HL-60 (cell line): ENCODE data around the gene SLC12A2.

ENCODE experiments used
- DNase-seq, 2 experiments: peaks; one replicate each; pipeline ENCODE4 v3.0.0-alpha.2; 2010 to 2020; ENCODE audit warnings: low read depth in 1 of 2, low spot score in 1 of 2
- H3K27ac ChIP-seq: fragments of 250-450 bp; sonication (Bioruptor Pico); replicated peaks from 2 replicates; pipeline ENCODE4 v1.5.1; 2020; ENCODE audit warnings: mild to moderate bottlenecking, moderate library complexity
- H3K27me3 ChIP-seq: fragments of 250-450 bp; sonication (Bioruptor Pico); 2 replicates; pipeline ENCODE4 v1.5.1; 2021; ENCODE audit warnings: mild to moderate bottlenecking, moderate library complexity; ENCODE audit not compliant: insufficient read depth, poor library complexity, severe bottlenecking
- H3K4me3 ChIP-seq: replicated peaks from 2 replicates; pipeline ENCODE4 v1.5.1; 2011; ENCODE audit warnings: mild to moderate bottlenecking, control low read depth, low read length; ENCODE audit not compliant: insufficient read depth
- CTCF ChIP-seq: IDR thresholded peaks from one replicate; pipeline ENCODE4 v1.5.1; 2011; ENCODE audit warnings: low read length, control low read depth, inconsistent platforms; ENCODE audit not compliant: insufficient read depth
- GABPA ChIP-seq: IDR thresholded peaks from 2 replicates; pipeline ENCODE4 v1.6.1; 2012; ENCODE audit warnings: low read depth
- POLR2AphosphoS5 ChIP-seq: IDR thresholded peaks from 2 replicates; pipeline ENCODE4 v1.6.1; 2012; ENCODE audit warnings: low read depth
- REST ChIP-seq: IDR thresholded peaks from 2 replicates; pipeline ENCODE4 v1.6.1; 2012; ENCODE audit warnings: low read depth; ENCODE audit not compliant: insufficient replicate concordance
- SPI1 ChIP-seq: IDR thresholded peaks from 2 replicates; pipeline ENCODE4 v1.6.1; 2012; ENCODE audit warnings: low read depth, mild to moderate bottlenecking, borderline replicate concordance

SLC12A2 gene

GRCh38 chr5:128158342-128158741 is 74.8 kb downstream of the SLC12A2 start:
- H3K27me3 ChIP-seq, result no peaks in the 10 kb centered on the region
- DNase-seq, result no peak
- no peak for TF ChIP-seq CTCF
- no peak for TF ChIP-seq POLR2AphosphoS5
- no peak for TF ChIP-seq GABPA
- TF ChIP-seq SPI1, result no peak
- no peak for TF ChIP-seq REST
- no peak overlapping the region for H3K4me3 ChIP-seq
- no peak overlapping the region for H3K27ac ChIP-seq

- TF ChIP-seq GABPA (no peak), CTCF (no peak)
- Histone ChIP-seq H3K27me3 (no peaks in the 10 kb centered on the region), H3K4me3 (no peak overlapping the region), H3K27ac (no peak overlapping the region)
- DNase-seq, result no peak
Measured at GRCh38 chr5:128163991-128164390, 80.4 kb downstream of the SLC12A2 start.

GRCh38 chr5:128169401-128170017 is 85.9 kb downstream of the SLC12A2 start:
- no peak for DNase-seq
- H3K27me3 ChIP-seq, result no peaks in the 10 kb centered on the region
- no peak overlapping the region for H3K27ac ChIP-seq
- no peak overlapping the region for H3K4me3 ChIP-seq
- TF ChIP-seq SPI1, result no peak
- TF ChIP-seq CTCF, result no peak
- no peak for TF ChIP-seq GABPA
- no peak for TF ChIP-seq REST
- TF ChIP-seq POLR2AphosphoS5, result no peak

- TF ChIP-seq SPI1 (no peak), CTCF (no peak), POLR2AphosphoS5 (no peak), GABPA (no peak), REST (no peak)
- Histone ChIP-seq H3K27ac (no peak overlapping the region), H3K4me3 (no peak overlapping the region), H3K27me3 (no peaks in the 10 kb centered on the region)
- no peak for DNase-seq
Measured at GRCh38 chr5:128172102-128172501, 88.5 kb downstream of the SLC12A2 start.
